ENCODE measurements around the gene PTPRT.

PTPRT gene

DNA sequence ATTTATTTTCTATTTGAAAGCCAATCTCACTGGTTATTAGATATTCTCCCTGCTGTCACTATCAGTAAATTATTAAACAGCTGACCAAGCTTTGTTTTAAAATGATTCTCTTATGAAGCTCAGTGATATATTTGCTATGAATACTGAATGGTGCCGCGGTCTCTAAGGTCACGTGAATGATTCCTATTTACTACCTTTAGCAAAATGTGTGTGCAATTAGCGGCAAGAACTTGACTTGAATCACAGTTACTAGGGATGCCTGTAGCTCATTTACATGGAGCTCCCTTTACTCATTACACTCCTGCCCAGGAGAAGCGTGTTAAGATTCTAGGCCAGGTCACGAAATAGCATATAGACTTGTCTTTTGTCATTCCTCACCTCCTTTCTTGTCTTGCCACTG is 12.4 kb upstream of the PTPRT start:
- Histone ChIP-seq H3K9ac (ENCODE audit: low read length) (no peak overlapping the region), H3K4ac (ENCODE audit: low read depth, low read length) (no peak overlapping the region), H2BK15ac (replicated peaks; ENCODE audit: low read depth) (no peak overlapping the region), H2AK5ac (ENCODE audit: low read length) (no peak overlapping the region), H2BK5ac (ENCODE audit: low read length) (no peak overlapping the region), H3K4me3 (ENCODE audit: low read length) (no peak overlapping the region), H3K23ac (ENCODE audit: low read length) (no peak overlapping the region), H3K56ac (ENCODE audit: low read length) (no peak overlapping the region), H3K27me3 (ENCODE audit: insufficient read depth, low read length, poor library complexity) (no peaks in the 10 kb centered on the region), H3K18ac (ENCODE audit: low read length) (no peak overlapping the region), H3K79me2 (ENCODE audit: control insufficient read depth, insufficient read depth, low read length) (no peaks in the 10 kb centered on the region), H3K36me3 (ENCODE audit: control insufficient read depth, insufficient read depth, low read length) (no peaks in the 10 kb centered on the region), H3K27ac (ENCODE audit: low read depth, low read length) (no peak overlapping the region), H4K5ac (ENCODE audit: low read length) (no peak overlapping the region), H2BK120ac (ENCODE audit: low read depth, low read length) (no peak overlapping the region), H3K4me1 (ENCODE audit: control insufficient read depth, low read depth, low read length) (no peaks in the 10 kb centered on the region), H3K4me2 (ENCODE audit: low read length) (no peak overlapping the region), H3K79me1 (ENCODE audit: low read length) (no peaks in the 10 kb centered on the region), H4K8ac (ENCODE audit: low read depth, low read length) (no peak overlapping the region)
- no CpG with 5 or more reads among the region's 6 CpGs for whole genome bisulfite sequencing (ENCODE audit: extremely low coverage, insufficient coverage, low lambda C conversion rate)
- no peak for DNase-seq

- Histone ChIP-seq H3K9ac (ENCODE audit: low read length) (no peak overlapping the region), H3K27me3 (ENCODE audit: insufficient read depth, low read length, poor library complexity) (no peaks in the 10 kb centered on the region), H3K4me1 (ENCODE audit: control insufficient read depth, low read depth, low read length) (no peaks in the 10 kb centered on the region), H2BK15ac (replicated peaks; ENCODE audit: low read depth) (no peak overlapping the region), H3K56ac (ENCODE audit: low read length) (no peak overlapping the region), H3K27ac (ENCODE audit: low read depth, low read length) (no peak overlapping the region), H3K4me3 (ENCODE audit: low read length) (no peak overlapping the region), H3K4me2 (ENCODE audit: low read length) (no peak overlapping the region), H3K18ac (ENCODE audit: low read length) (no peak overlapping the region), H2BK120ac (ENCODE audit: low read depth, low read length) (no peak overlapping the region), H3K79me1 (ENCODE audit: low read length) (no peaks in the 10 kb centered on the region), H4K5ac (ENCODE audit: low read length) (no peak overlapping the region), H3K79me2 (ENCODE audit: control insufficient read depth, insufficient read depth, low read length) (no peaks in the 10 kb centered on the region), H4K8ac (ENCODE audit: low read depth, low read length) (no peak overlapping the region), H3K36me3 (ENCODE audit: control insufficient read depth, insufficient read depth, low read length) (no peaks in the 10 kb centered on the region), H3K23ac (ENCODE audit: low read length) (no peak overlapping the region), H3K4ac (ENCODE audit: low read depth, low read length) (no peak overlapping the region), H2AK5ac (ENCODE audit: low read length) (no peak overlapping the region), H2BK5ac (ENCODE audit: low read length) (no peak overlapping the region)
- WGBS (ENCODE audit: extremely low coverage, insufficient coverage, low lambda C conversion rate) = no CpG with 5 or more reads among the region's 4 CpGs
- peak; percentile 7 for DNase-seq
Observed at GRCh38 chr20:43198607-43199006, 8.9 kb upstream of the PTPRT start.

DNA sequence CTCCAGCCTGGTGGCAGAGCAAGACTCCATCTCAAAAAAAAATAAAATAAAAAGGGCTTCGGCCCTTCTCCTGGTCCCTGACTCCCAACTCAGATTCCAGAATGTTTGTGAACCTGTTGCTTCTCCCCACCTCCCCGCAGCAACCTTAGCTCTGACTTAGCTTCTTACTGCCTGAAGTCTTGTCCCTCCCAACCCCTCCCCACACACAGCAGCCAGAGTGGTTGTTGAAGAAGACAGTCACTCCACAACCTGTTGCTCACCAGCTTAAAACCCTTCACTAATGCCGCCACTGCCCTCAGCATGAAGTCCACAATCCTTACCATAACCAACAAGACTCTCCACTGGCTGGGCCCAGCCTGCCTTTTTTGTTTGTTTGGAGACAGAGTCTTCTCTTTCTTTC is 6.5 kb upstream of the PTPRT start:
- H2BK5ac ChIP-seq (ENCODE audit: low read length) = no peak overlapping the region
- no peak overlapping the region for H3K4me2 ChIP-seq (ENCODE audit: low read length)
- H4K8ac ChIP-seq (ENCODE audit: low read depth, low read length) = no peak overlapping the region
- H3K4me1 ChIP-seq (ENCODE audit: control insufficient read depth, low read depth, low read length) = no peaks in the 10 kb centered on the region
- no peak for DNase-seq
- no peaks in the 10 kb centered on the region for H3K79me1 ChIP-seq (ENCODE audit: low read length)
- H3K27me3 ChIP-seq (ENCODE audit: insufficient read depth, low read length, poor library complexity) = peaks cover 2% of the 10 kb centered on the region
- no peak overlapping the region for H3K23ac ChIP-seq (ENCODE audit: low read length)
- no peak overlapping the region for H3K4ac ChIP-seq (ENCODE audit: low read depth, low read length)
- no peak overlapping the region for H3K18ac ChIP-seq (ENCODE audit: low read length)
- no peak overlapping the region for H3K9ac ChIP-seq (ENCODE audit: low read length)
- H2BK15ac ChIP-seq (replicated peaks; ENCODE audit: low read depth) = no peak overlapping the region
- H3K36me3 ChIP-seq (ENCODE audit: control insufficient read depth, insufficient read depth, low read length) = no peaks in the 10 kb centered on the region
- H2AK5ac ChIP-seq (ENCODE audit: low read length) = no peak overlapping the region
- no peak overlapping the region for H3K4me3 ChIP-seq (ENCODE audit: low read length)
- no CpG with 5 or more reads among the region's 3 CpGs for WGBS (ENCODE audit: extremely low coverage, insufficient coverage, low lambda C conversion rate)
- no peak overlapping the region for H3K27ac ChIP-seq (ENCODE audit: low read depth, low read length)
- no peaks in the 10 kb centered on the region for H3K79me2 ChIP-seq (ENCODE audit: control insufficient read depth, insufficient read depth, low read length)
- no peak overlapping the region for H3K56ac ChIP-seq (ENCODE audit: low read length)
- H4K5ac ChIP-seq (ENCODE audit: low read length) = no peak overlapping the region
- H2BK120ac ChIP-seq (ENCODE audit: low read depth, low read length) = no peak overlapping the region

DNA sequence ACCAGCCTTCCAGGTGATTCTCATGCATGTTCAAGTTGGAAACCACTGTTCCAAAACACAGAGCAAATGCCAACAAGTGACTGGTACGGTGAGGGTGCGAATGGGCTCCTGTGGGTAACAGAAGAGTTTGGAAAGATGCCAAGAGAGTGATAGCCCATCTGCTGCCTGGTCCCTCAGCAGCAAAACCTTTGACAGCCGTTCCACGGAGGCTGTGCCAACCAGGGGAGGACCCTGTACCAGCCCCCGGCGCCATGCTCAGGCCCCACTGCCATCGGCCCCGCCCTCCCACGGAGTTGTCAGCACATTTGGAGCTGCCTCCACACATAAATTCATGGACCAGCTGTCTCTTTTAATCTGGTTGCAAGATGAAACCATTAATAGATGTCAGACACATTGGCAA is 4.4 kb upstream of the PTPRT start:
- H4K8ac ChIP-seq (ENCODE audit: low read depth, low read length) = no peak overlapping the region
- H2BK120ac ChIP-seq (ENCODE audit: low read depth, low read length) = no peak overlapping the region
- WGBS (ENCODE audit: extremely low coverage, insufficient coverage, low lambda C conversion rate) = no CpG with 5 or more reads among the region's 9 CpGs
- H2AK5ac ChIP-seq (ENCODE audit: low read length) = no peak overlapping the region
- H3K4me3 ChIP-seq (ENCODE audit: low read length) = no peak overlapping the region
- H3K27me3 ChIP-seq (ENCODE audit: insufficient read depth, low read length, poor library complexity) = peaks cover 13% of the 10 kb centered on the region
- no peaks in the 10 kb centered on the region for H3K79me2 ChIP-seq (ENCODE audit: control insufficient read depth, insufficient read depth, low read length)
- no peak overlapping the region for H3K23ac ChIP-seq (ENCODE audit: low read length)
- H2BK5ac ChIP-seq (ENCODE audit: low read length) = no peak overlapping the region
- no peak overlapping the region for H4K5ac ChIP-seq (ENCODE audit: low read length)
- no peaks in the 10 kb centered on the region for H3K4me1 ChIP-seq (ENCODE audit: control insufficient read depth, low read depth, low read length)
- H3K79me1 ChIP-seq (ENCODE audit: low read length) = no peaks in the 10 kb centered on the region
- H2BK15ac ChIP-seq (replicated peaks; ENCODE audit: low read depth) = no peak overlapping the region
- H3K36me3 ChIP-seq (ENCODE audit: control insufficient read depth, insufficient read depth, low read length) = no peaks in the 10 kb centered on the region
- no peak overlapping the region for H3K18ac ChIP-seq (ENCODE audit: low read length)
- no peak overlapping the region for H3K9ac ChIP-seq (ENCODE audit: low read length)
- no peak for DNase-seq
- H3K4me2 ChIP-seq (ENCODE audit: low read length) = no peak overlapping the region
- no peak overlapping the region for H3K4ac ChIP-seq (ENCODE audit: low read depth, low read length)
- H3K56ac ChIP-seq (ENCODE audit: low read length) = no peak overlapping the region
- no peak overlapping the region for H3K27ac ChIP-seq (ENCODE audit: low read depth, low read length)

DNA sequence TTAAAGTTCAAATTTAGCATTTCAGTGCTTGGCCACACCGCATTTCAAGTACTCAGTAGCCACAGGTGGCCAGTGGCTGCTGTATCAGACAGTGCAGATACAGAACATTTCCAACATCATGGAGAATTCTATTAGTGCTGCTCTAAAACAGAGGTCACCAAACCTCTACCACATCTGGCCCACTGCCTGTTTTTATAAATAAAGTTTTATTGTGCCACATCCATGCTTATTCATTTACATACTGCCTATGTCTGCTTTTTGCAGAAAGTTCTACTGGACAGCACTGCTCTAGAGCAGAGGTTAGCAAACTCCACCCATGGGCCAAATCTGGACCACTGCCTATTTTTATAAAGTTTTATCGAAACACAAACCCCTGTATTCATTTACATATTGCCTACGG is 3.7 kb upstream of the PTPRT start:
- H2BK5ac ChIP-seq (ENCODE audit: low read length) = no peak overlapping the region
- no peak overlapping the region for H3K23ac ChIP-seq (ENCODE audit: low read length)
- no peak overlapping the region for H3K4me3 ChIP-seq (ENCODE audit: low read length)
- H2BK15ac ChIP-seq (replicated peaks; ENCODE audit: low read depth) = no peak overlapping the region
- no peaks in the 10 kb centered on the region for H3K36me3 ChIP-seq (ENCODE audit: control insufficient read depth, insufficient read depth, low read length)
- H3K27me3 ChIP-seq (ENCODE audit: insufficient read depth, low read length, poor library complexity) = peaks cover 18% of the 10 kb centered on the region
- H3K18ac ChIP-seq (ENCODE audit: low read length) = no peak overlapping the region
- H3K4me1 ChIP-seq (ENCODE audit: control insufficient read depth, low read depth, low read length) = no peaks in the 10 kb centered on the region
- H3K4me2 ChIP-seq (ENCODE audit: low read length) = no peak overlapping the region
- H3K56ac ChIP-seq (ENCODE audit: low read length) = no peak overlapping the region
- no peak overlapping the region for H3K9ac ChIP-seq (ENCODE audit: low read length)
- no peak overlapping the region for H2AK5ac ChIP-seq (ENCODE audit: low read length)
- no peak overlapping the region for H4K5ac ChIP-seq (ENCODE audit: low read length)
- H2BK120ac ChIP-seq (ENCODE audit: low read depth, low read length) = no peak overlapping the region
- H4K8ac ChIP-seq (ENCODE audit: low read depth, low read length) = no peak overlapping the region
- no peaks in the 10 kb centered on the region for H3K79me1 ChIP-seq (ENCODE audit: low read length)
- WGBS (ENCODE audit: extremely low coverage, insufficient coverage, low lambda C conversion rate) = no CpG with 5 or more reads among the region's 3 CpGs
- DNase-seq = no peak
- no peak overlapping the region for H3K27ac ChIP-seq (ENCODE audit: low read depth, low read length)
- no peaks in the 10 kb centered on the region for H3K79me2 ChIP-seq (ENCODE audit: control insufficient read depth, insufficient read depth, low read length)
- H3K4ac ChIP-seq (ENCODE audit: low read depth, low read length) = no peak overlapping the region

DNA sequence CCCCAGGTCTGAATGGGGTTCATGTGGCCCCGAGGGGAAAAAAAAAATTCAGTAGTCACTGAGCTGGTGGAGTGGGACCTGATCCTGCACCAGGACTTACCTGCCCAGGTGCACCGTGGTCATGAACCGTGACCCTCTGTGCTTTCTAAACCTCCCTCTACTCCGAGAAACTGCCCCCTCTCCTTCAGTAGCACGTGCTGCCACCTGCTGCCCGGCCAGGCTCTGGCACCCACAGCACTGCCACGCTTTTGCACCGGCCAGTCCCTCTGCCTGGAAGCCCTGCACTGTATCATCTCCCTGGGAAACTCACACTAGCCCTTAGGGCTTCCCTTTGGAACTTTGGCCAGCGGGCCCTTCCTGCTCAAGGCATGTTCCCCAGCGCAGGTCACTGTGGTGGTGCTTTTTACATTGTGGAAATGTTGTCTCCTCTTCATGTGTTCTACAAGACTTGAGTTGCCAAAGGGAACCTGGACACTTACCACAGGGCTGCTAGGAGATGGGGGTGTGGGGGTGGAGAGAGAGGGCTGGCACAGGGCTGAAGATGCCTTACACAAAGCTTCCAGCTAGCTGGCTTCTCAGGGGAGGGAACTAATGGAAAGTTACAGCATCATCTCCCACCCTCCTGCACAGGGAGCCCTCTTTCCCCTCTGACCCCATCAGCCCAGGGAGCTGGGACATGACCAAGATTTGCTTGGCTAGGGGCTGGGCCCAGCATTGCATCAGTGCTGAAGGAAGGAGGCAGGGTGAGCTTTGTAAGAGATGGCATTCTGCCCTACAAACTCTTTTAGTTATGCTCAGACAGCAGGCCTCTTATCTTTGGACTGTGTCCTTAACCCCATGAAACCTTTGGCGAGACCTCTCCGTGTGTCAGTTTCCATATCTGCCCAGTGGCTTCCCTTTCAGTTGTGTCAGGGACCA is 2.5 kb upstream of the PTPRT start:
- no peak overlapping the region for H4K5ac ChIP-seq (ENCODE audit: low read length)
- H2BK5ac ChIP-seq (ENCODE audit: low read length) = no peak overlapping the region
- H3K79me2 ChIP-seq (ENCODE audit: control insufficient read depth, insufficient read depth, low read length) = no peaks in the 10 kb centered on the region
- no peak overlapping the region for H3K4ac ChIP-seq (ENCODE audit: low read depth, low read length)
- H3K4me2 ChIP-seq (ENCODE audit: low read length) = no peak overlapping the region
- peaks cover 3% of the 10 kb centered on the region for H3K4me1 ChIP-seq (ENCODE audit: control insufficient read depth, low read depth, low read length)
- no peak overlapping the region for H4K8ac ChIP-seq (ENCODE audit: low read depth, low read length)
- H2BK120ac ChIP-seq (ENCODE audit: low read depth, low read length) = no peak overlapping the region
- no peak overlapping the region for H3K23ac ChIP-seq (ENCODE audit: low read length)
- peak; percentile 65 for DNase-seq
- H3K9ac ChIP-seq (ENCODE audit: low read length) = no peak overlapping the region
- H3K18ac ChIP-seq (ENCODE audit: low read length) = no peak overlapping the region
- no peak overlapping the region for H3K4me3 ChIP-seq (ENCODE audit: low read length)
- no peak overlapping the region for H3K27ac ChIP-seq (ENCODE audit: low read depth, low read length)
- no peaks in the 10 kb centered on the region for H3K79me1 ChIP-seq (ENCODE audit: low read length)
- no peak overlapping the region for H2AK5ac ChIP-seq (ENCODE audit: low read length)
- H3K36me3 ChIP-seq (ENCODE audit: control insufficient read depth, insufficient read depth, low read length) = no peaks in the 10 kb centered on the region
- no peak overlapping the region for H2BK15ac ChIP-seq (replicated peaks; ENCODE audit: low read depth)
- H3K27me3 ChIP-seq (ENCODE audit: insufficient read depth, low read length, poor library complexity) = peaks cover 23% of the 10 kb centered on the region
- WGBS (ENCODE audit: extremely low coverage, insufficient coverage, low lambda C conversion rate) = no CpG with 5 or more reads among the region's 12 CpGs
- no peak overlapping the region for H3K56ac ChIP-seq (ENCODE audit: low read length)

Measured in mesendoderm (in vitro differentiated cells).